ENCODE data around the gene TRPM2. TPM values are rescaled to one million over a fixed set of nuclear protein-coding genes. Genes with fewer than 3 reads are reported as not detected.
"Not testable (repeated sequence)": the region's sequence is repeated elsewhere in the genome, so short reads cannot be mapped to it uniquely, and the experiment has no call there.

The TRPM2 gene
- total RNA-seq, 4 donors from 2014 or later = 1.6 to 3.5 (median 2.7) TPM

GRCh38 chr21:44402323-44403105 lies 49.1 kb downstream of the TRPM2 start:
- Histone ChIP-seq H3K4me3 (no peak overlapping the region), H3K9me3 (no peaks in the 10 kb centered on the region), H3K27ac (replicated peaks in 1 of 4) (no peak overlapping the region), H3K27me3 (peaks cover 0 to 36% (median 0%) of the 10 kb centered on the region in 4 donors), H3K4me1 (no peaks in the 10 kb centered on the region), H3K36me3 (no peaks in the 10 kb centered on the region)
- no peak for TF ChIP-seq CTCF (IDR thresholded peaks at IDR 0.05)
- TF ChIP-seq POLR2A (IDR thresholded peaks at IDR 0.05; ENCODE audit: low read depth) = no peak
- no peak for TF ChIP-seq POLR2AphosphoS5 (IDR thresholded peaks at IDR 0.05)
- TF ChIP-seq EP300 (IDR thresholded peaks at IDR 0.05) = no peak
- WGBS = 100% methylated on average over 4 of the region's 17 CpGs
- intact Hi-C loops (cut with DNase I) = no loop called here
- DNase-seq (ENCODE audit: extremely low spot score) = no peak

- peaks cover 0 to 41% (median 0%) of the 10 kb centered on the region in 4 donors for H3K27me3 ChIP-seq
- no peak overlapping the region for H3K4me3 ChIP-seq
- no peak overlapping the region for H3K27ac ChIP-seq (replicated peaks in 1 of 4)
- intact Hi-C loops (cut with DNase I) = no loop called here
- no peaks in the 10 kb centered on the region for H3K36me3 ChIP-seq
- DNase-seq (ENCODE audit: extremely low spot score) = no peak
- 87% methylated on average over 3 of the region's 3 CpGs for WGBS
- TF ChIP-seq CTCF (IDR thresholded peaks at IDR 0.05) (no peak), POLR2A (IDR thresholded peaks at IDR 0.05; ENCODE audit: low read depth) (no peak), POLR2AphosphoS5 (IDR thresholded peaks at IDR 0.05) (no peak), EP300 (IDR thresholded peaks at IDR 0.05) (no peak)
- no peaks in the 10 kb centered on the region for H3K9me3 ChIP-seq
- no peaks in the 10 kb centered on the region for H3K4me1 ChIP-seq
Observed at GRCh38 chr21:44403106-44404020, 49.9 kb downstream of the TRPM2 start.

- H3K36me3 ChIP-seq = not testable (repeated sequence)
Observed at GRCh38 chr21:44404482-44404881, 51.1 kb downstream of the TRPM2 start.

GRCh38 chr21:44405091-44405947 lies 51.9 kb downstream of the TRPM2 start:
- 90% methylated on average over 20 of the region's 34 CpGs for whole genome bisulfite sequencing
- intact Hi-C loops (cut with DNase I) = no loop called here
- no peaks in the 10 kb centered on the region for H3K36me3 ChIP-seq
- no peaks in the 10 kb centered on the region for H3K9me3 ChIP-seq
- H3K4me1 ChIP-seq = no peaks in the 10 kb centered on the region
- H3K27ac ChIP-seq (replicated peaks in 1 of 4) = no peak overlapping the region
- no peak overlapping the region for H3K4me3 ChIP-seq
- TF ChIP-seq POLR2AphosphoS5 (IDR thresholded peaks at IDR 0.05) = no peak
- peaks cover 0 to 39% (median 0%) of the 10 kb centered on the region in 4 donors for H3K27me3 ChIP-seq
- no peak for DNase-seq (ENCODE audit: extremely low spot score)

More at GRCh38 chr21:44404482-44404881, 51.1 kb downstream of the TRPM2 start:
- H3K4me3 ChIP-seq; intact Hi-C loops (cut with DNase I); H3K9me3 ChIP-seq; DNase-seq (ENCODE audit: extremely low spot score); H3K4me1 ChIP-seq; H3K27ac ChIP-seq (replicated peaks in 1 of 4): not testable (repeated sequence)
- WGBS = 95% methylated on average over 7 of the region's 7 CpGs
- H3K27me3 ChIP-seq = peaks cover 0 to 43% (median 0%) of the 10 kb centered on the region in 4 donors

GRCh38 chr21:44405948-44406872 lies 52.8 kb downstream of the TRPM2 start:
- intact Hi-C loops (cut with DNase I) = no loop called here
- H3K36me3 ChIP-seq = no peaks in the 10 kb centered on the region
- H3K27ac ChIP-seq (replicated peaks in 1 of 4) = no peak overlapping the region
- no peak for DNase-seq (ENCODE audit: extremely low spot score)
- 86% methylated on average over 33 of the region's 37 CpGs for WGBS
- no peak for TF ChIP-seq POLR2A (IDR thresholded peaks at IDR 0.05; ENCODE audit: low read depth)
- no peak for TF ChIP-seq CTCF (IDR thresholded peaks at IDR 0.05)
- no peak for TF ChIP-seq POLR2AphosphoS5 (IDR thresholded peaks at IDR 0.05)
- no peak for TF ChIP-seq EP300 (IDR thresholded peaks at IDR 0.05)
- H3K9me3 ChIP-seq = no peaks in the 10 kb centered on the region
- H3K27me3 ChIP-seq = peaks cover 0 to 30% (median 0%) of the 10 kb centered on the region in 4 donors
- H3K4me3 ChIP-seq = no peak overlapping the region
- H3K4me1 ChIP-seq = no peaks in the 10 kb centered on the region
